Measurements from ENCODE around the gene RASSF3. TPM values are rescaled to one million over a fixed set of nuclear protein-coding genes. Genes with fewer than 3 reads are reported as not detected.
A peak's percentile ranks its signal among the peaks of the same experiment; 100 is the strongest.

The RASSF3 gene
- total RNA-seq, 2 donors from 2014 or later: 52.0 to 54.5 TPM

DNA sequence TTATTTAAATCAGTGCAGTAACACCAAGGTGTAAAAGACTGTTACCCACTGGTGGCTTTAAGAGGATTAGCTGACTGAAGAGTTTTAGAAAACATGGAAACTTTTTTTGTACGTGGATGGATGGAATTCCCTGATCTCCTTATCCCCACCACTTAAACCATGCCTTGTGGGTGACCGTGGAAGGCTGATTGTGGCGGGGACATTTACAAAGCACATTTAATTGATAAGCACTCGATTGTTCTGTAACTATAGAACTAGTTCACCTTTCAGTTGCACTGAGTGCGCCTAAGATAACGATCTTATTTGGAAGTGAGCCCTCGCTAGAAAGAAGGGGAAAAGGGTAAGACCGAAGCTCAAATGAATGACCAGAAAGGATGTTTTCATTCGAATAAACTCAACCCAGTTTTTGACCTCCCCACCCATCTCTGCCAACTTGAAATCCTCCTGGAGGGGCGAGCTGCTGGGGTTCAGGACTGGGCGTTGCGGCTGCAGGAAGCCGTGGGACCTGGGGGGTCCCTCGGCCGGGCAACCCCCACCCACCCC, 688 bp upstream of the RASSF3 start:
- Histone ChIP-seq H3K9me3 (ENCODE audit: control insufficient read depth, low read length) (no peaks in the 10 kb centered on the region), H3K36me3 (ENCODE audit: control insufficient read depth, insufficient read depth, low read length) (no peaks in the 10 kb centered on the region), H3K27me3 (ENCODE audit: control insufficient read depth, insufficient read depth, low read length, poor library complexity, severe bottlenecking) (no peaks in the 10 kb centered on the region), H3K27ac (ENCODE audit: low read depth, low read length) (peak overlapping the region; percentile 66), H3K9ac (ENCODE audit: extremely low read depth, low read length, poor library complexity, severe bottlenecking) (peak overlapping the region; percentile 64), H3K4me3 (ENCODE audit: low read length) (peak overlapping the region; percentile 89), H3K4me1 (ENCODE audit: control insufficient read depth, insufficient read depth, low read length) (no peaks in the 10 kb centered on the region)
- Mint-ChIP-seq H3K9me3 (no peaks in the 10 kb centered on the region), H3K4me1 (peaks cover 17% of the 10 kb centered on the region), H3K4me3 (peak overlapping the region; percentile 92), H3K36me3 (ENCODE audit: low read depth) (peaks cover 14% of the 10 kb centered on the region), H3K27me3 (ENCODE audit: insufficient read depth) (no peaks in the 10 kb centered on the region), H3K27ac (peak overlapping the region; percentile 93)
- WGBS, 2 experiments (ENCODE audit: insufficient coverage in 1 of 2, insufficient read length in 1 of 2): 0 to 1% methylated on average over 6 to 14 of the region's 15 CpGs
- no peak for DNase-seq
- TF ChIP-seq, protein P1, sequence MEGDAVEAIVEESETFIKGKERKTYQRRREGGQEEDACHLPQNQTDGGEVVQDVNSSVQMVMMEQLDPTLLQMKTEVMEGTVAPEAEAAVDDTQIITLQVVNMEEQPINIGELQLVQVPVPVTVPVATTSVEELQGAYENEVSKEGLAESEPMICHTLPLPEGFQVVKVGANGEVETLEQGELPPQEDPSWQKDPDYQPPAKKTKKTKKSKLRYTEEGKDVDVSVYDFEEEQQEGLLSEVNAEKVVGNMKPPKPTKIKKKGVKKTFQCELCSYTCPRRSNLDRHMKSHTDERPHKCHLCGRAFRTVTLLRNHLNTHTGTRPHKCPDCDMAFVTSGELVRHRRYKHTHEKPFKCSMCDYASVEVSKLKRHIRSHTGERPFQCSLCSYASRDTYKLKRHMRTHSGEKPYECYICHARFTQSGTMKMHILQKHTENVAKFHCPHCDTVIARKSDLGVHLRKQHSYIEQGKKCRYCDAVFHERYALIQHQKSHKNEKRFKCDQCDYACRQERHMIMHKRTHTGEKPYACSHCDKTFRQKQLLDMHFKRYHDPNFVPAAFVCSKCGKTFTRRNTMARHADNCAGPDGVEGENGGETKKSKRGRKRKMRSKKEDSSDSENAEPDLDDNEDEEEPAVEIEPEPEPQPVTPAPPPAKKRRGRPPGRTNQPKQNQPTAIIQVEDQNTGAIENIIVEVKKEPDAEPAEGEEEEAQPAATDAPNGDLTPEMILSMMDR (conservative IDR thresholded peaks at IDR 0.05): no peak

DNA sequence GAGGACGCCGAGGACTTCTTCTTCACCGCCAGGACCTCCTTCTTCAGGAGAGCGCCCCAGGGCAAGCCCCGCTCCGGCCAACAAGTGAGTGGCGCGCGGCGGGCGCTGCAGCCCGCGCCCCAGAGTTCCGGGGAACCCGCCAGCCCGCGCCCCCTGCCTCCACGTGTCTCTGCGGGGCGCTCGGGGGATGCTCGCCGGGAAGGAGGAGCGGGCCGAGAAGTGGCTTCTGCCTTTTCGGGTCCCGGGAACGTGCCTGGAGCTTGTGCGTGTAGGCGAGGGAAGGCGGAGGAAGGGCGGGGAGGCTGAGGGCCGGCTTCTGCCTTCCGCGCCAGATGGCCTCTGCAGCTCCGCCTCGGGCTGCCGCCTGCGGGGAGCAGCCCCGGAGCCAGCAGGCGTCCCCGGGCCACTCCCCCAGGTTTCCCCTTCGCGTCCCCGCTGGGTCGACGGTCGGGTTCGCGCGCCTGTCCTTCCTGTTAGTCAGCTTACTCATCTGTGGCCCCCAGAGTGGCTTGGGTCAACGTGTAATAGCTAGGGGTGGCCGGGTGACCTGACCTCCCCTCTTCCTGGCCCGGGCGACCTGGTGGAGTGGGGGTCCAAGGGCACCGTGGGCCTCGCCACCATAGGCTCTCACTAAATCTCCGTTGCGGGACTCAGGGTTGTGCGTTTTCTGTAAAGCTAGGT, 505 bp downstream of the RASSF3 start:
- peaks cover 17% of the 10 kb centered on the region for H3K4me1 Mint-ChIP-seq
- peak overlapping the region; percentile 74 for H3K27ac ChIP-seq (ENCODE audit: low read depth, low read length)
- no peaks in the 10 kb centered on the region for H3K9me3 ChIP-seq (ENCODE audit: control insufficient read depth, low read length)
- TF ChIP-seq, protein P1 (conservative IDR thresholded peaks at IDR 0.05): peak; percentile 15
- H3K9me3 Mint-ChIP-seq: no peaks in the 10 kb centered on the region
- peak overlapping the region; percentile 77 for H3K27ac Mint-ChIP-seq
- H3K27me3 Mint-ChIP-seq (ENCODE audit: insufficient read depth): no peaks in the 10 kb centered on the region
- H3K36me3 ChIP-seq (ENCODE audit: control insufficient read depth, insufficient read depth, low read length): peaks cover 8% of the 10 kb centered on the region
- peak overlapping the region; percentile 95 for H3K4me3 ChIP-seq (ENCODE audit: low read length)
- peak overlapping the region; percentile 76 for H3K9ac ChIP-seq (ENCODE audit: extremely low read depth, low read length, poor library complexity, severe bottlenecking)
- DNase-seq: peak; percentile 91
- WGBS, 2 experiments (ENCODE audit: insufficient coverage in 1 of 2, insufficient read length in 1 of 2): 0% methylated on average over 7 to 60 of the region's 60 CpGs
- H3K4me3 Mint-ChIP-seq: peak overlapping the region; percentile 92
- H3K27me3 ChIP-seq (ENCODE audit: control insufficient read depth, insufficient read depth, low read length, poor library complexity, severe bottlenecking): no peaks in the 10 kb centered on the region
- H3K36me3 Mint-ChIP-seq (ENCODE audit: low read depth): peaks cover 23% of the 10 kb centered on the region
- H3K4me1 ChIP-seq (ENCODE audit: control insufficient read depth, insufficient read depth, low read length): no peaks in the 10 kb centered on the region

DNA sequence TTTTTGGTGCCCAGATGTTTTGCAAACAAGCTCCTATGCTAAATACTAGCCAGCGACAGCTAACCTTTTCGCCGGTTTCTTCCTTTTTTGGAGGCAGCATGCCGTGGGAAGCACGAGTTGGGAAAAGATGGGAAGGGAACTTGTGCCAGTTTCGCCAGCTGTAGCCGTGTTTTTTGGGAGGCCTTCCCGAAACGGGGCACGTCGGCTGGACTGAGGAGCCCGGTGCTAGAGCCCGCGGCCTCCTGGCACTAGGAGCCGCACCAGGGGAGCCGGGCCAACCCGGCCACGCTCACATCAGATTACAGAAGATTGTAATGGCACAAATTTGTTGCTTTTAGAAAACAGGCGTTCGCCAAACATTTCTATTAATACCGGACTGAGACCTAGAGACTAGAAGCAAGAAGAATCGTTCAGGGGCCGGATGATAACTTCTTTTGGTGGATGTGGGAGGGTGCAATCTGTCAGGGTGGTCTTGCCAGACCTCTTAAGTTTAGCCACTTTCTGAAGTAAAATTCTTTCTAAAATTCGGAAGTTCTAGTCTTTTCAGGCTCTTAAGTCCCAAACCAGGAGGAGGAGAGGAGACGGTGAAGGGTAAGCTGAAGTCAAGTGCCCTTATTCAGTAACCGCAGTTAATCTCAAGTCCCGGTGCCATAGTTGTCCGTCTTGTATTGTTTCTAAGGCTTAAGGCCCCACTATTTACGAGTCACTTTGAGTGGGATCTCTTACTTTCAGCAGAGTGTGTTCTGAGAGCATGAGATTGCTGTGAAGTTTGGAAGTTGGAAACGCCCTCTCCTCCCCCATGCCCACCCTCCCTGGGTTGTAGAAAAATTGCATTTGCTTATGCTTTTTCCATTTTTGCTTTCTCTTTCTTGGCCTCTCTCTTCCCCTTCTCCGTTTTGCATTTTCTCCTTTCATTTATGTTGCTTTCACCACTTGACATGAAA, 1.3 kb downstream of the RASSF3 start:
- no peaks in the 10 kb centered on the region for H3K9me3 Mint-ChIP-seq
- H3K4me3 Mint-ChIP-seq: peak overlapping the region; percentile 92
- TF ChIP-seq, protein P1 (conservative IDR thresholded peaks at IDR 0.05): no peak
- no peaks in the 10 kb centered on the region for H3K27me3 Mint-ChIP-seq (ENCODE audit: insufficient read depth)
- H3K4me3 ChIP-seq (ENCODE audit: low read length): peak overlapping the region; percentile 95
- 4 to 9% methylated on average over 11 to 31 of the region's 31 CpGs for WGBS, 2 experiments (ENCODE audit: insufficient coverage in 1 of 2, insufficient read length in 1 of 2)
- peaks cover 14% of the 10 kb centered on the region for H3K36me3 ChIP-seq (ENCODE audit: control insufficient read depth, insufficient read depth, low read length)
- no peaks in the 10 kb centered on the region for H3K4me1 ChIP-seq (ENCODE audit: control insufficient read depth, insufficient read depth, low read length)
- H3K9me3 ChIP-seq (ENCODE audit: control insufficient read depth, low read length): no peaks in the 10 kb centered on the region
- H3K9ac ChIP-seq (ENCODE audit: extremely low read depth, low read length, poor library complexity, severe bottlenecking): peak overlapping the region; percentile 76
- H3K36me3 Mint-ChIP-seq (ENCODE audit: low read depth): peaks cover 29% of the 10 kb centered on the region
- H3K27ac Mint-ChIP-seq: peak overlapping the region; percentile 77
- DNase-seq: peak; percentile 76
- no peaks in the 10 kb centered on the region for H3K27me3 ChIP-seq (ENCODE audit: control insufficient read depth, insufficient read depth, low read length, poor library complexity, severe bottlenecking)
- peaks cover 22% of the 10 kb centered on the region for H3K4me1 Mint-ChIP-seq
- H3K27ac ChIP-seq (ENCODE audit: low read depth, low read length): no peak overlapping the region

All from endodermal cell (in vitro differentiated cells).